NCI-H2227 treated with DMSO at 0.1 percent for 48 hours (cell line): ENCODE measurements around the gene TMEM134.

Source experiments
- DNase-seq: peaks from one replicate; lab custom pipeline; 2025; lab: John Stamatoyannopoulos, UW

The TMEM134 gene

GRCh38 chr11:67458266-67458665 is 10.8 kb downstream of the TMEM134 start:
- DNase-seq: no peak

- no peak for DNase-seq
These were observed 11.6 kb downstream of the TMEM134 start for GRCh38 chr11:67457453-67457852.

- no peak for DNase-seq
These were observed 12.9 kb downstream of the TMEM134 start for GRCh38 chr11:67456068-67456705.

GRCh38 chr11:67455054-67455453 is 14.0 kb downstream of the TMEM134 start, which contains the start of gene CABP4:
TSS of gene CABP4 (plus strand) at chr11:67455354. CDS start at chr11:67455424, 70 bp downstream.
- no peak for DNase-seq

- no peak for DNase-seq
These were observed 15.0 kb downstream of the TMEM134 start for GRCh38 chr11:67453816-67454732.

- DNase-seq: no peak
These were observed 16.7 kb downstream of the TMEM134 start, which contains the start of gene GPR152 for GRCh38 chr11:67452141-67452952. TSS of gene GPR152 (minus strand) at chr11:67452729. CDS start at chr11:67452724, 5 bp downstream.

- no peak for DNase-seq
These were observed 17.4 kb downstream of the TMEM134 start for GRCh38 chr11:67451658-67451976.

- no peak for DNase-seq
These were observed 18.0 kb downstream of the TMEM134 start for GRCh38 chr11:67450796-67451657.

- DNase-seq: no peak
These were observed 19.8 kb downstream of the TMEM134 start for GRCh38 chr11:67449116-67449844.

GRCh38 chr11:67448220-67448609 is 20.8 kb downstream of the TMEM134 start:
- no peak for DNase-seq

- no peak for DNase-seq
These were observed 23.5 kb downstream of the TMEM134 start for GRCh38 chr11:67445515-67445914.

- DNase-seq: no peak
These were observed 26.3 kb downstream of the TMEM134 start for GRCh38 chr11:67442504-67443404.

GRCh38 chr11:67441731-67442351 is 27.2 kb downstream of the TMEM134 start:
- no peak for DNase-seq

GRCh38 chr11:67441098-67441563 is 27.9 kb downstream of the TMEM134 start:
- no peak for DNase-seq

- no peak for DNase-seq
These were observed 28.6 kb downstream of the TMEM134 start for GRCh38 chr11:67440229-67441097.

GRCh38 chr11:67439321-67440228 is 29.5 kb downstream of the TMEM134 start:
- no peak for DNase-seq
